ENCODE results near the gene TAS2R3.
A peak's percentile ranks its signal among the peaks of the same experiment; 100 is the strongest.

The TAS2R3 gene

DNA sequence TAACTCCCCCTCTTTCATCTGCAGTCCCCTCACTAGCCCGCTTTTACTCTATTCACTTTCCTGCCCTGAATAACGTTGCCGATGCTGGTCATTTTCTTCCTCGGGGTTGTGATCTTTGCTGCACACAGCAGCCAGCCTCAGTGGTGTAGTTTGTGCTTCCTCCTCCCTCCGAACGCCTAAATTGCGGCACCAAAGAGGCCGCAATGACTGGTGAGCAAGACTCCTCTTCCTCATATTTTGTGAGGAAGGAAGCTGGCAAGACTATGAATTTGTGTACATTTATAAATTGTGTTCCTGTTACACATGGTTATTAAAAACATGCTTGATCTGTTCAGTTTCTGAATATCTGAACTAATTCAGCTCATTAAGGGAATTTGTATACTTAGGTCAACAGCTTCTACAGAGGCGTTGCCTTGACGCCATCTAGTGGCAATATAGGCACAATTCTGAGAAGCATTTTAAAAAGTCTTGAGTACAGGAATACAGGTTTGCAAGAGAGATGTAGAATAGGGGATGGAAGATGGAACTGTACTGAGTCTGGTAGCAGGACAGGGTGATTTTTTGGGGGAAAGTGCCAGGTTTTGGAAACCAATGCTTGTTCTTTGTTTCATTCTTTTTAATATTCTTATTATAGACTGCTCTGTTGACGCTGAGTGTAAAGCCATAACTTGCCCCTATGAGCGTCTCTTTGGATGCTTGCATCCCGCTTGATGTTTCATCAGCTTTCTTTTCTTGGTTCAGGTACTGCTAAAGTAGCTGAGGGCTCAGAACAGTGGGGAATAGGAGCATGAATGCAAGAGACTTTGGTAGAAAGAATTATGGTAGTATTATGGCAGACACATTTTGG lies 22.0 kb downstream of the TAS2R3 start:
- peak; percentile 71 for DNase-seq (ENCODE audit: low spot score)

DNA sequence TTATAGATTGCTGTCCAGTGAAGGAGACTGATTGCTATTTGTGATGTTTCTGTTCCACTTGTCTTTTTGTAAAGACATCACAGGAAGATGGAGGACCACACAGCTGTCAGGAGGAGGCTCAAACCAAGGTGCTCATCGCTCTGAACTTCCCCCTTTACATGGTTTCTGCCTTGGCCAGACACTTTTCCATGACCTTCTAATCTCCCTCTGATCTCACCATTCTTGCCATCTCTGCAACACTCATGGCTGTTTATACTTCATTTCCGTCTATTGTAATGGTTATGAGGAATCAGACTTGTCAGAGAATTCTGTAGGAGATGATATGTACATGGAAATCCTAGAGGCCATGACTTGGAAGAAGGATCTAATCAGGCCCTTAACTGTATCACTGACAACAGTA lies 24.4 kb downstream of the TAS2R3 start:
- no peak for DNase-seq (ENCODE audit: low spot score)

- no peak for DNase-seq (ENCODE audit: low spot score)
Observed at GRCh38 chr7:141789917-141790316, 26.0 kb downstream of the TAS2R3 start, which contains the start of gene TAS2R5. Gene TAS2R5, plus strand, starts transcription at chr7:141790217. Its CDS starts 145 bp downstream, at chr7:141790362.

DNA sequence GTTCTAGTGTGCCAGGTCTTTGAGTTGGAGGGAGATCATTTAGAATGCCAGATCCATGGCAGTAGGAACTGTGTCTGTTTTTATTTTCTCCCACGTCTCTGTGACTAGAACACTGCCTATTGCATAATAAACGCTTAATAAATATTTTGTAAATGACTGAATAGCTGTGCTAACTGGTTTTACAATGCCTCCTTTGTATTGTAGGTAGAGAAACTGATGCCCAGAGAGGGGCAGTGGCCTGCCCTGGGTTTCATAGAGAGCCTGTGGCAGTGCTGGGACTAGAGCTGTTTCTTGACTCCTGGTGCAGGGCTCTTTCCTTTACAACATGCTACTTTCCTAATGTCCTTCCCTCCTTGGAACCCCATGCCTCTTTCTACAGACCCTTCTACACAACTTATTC lies 28.6 kb downstream of the TAS2R3 start:
- no peak for DNase-seq (ENCODE audit: low spot score)

Measured in LoVo (cell line).